AG04450 (cell line): ENCODE data around the gene GIPR. TPM values are rescaled to one million over a fixed set of nuclear protein-coding genes. Genes with fewer than 3 reads are reported as not detected.
"Not testable (repeated sequence)": the region's sequence is repeated elsewhere in the genome, so short reads cannot be mapped to it uniquely, and the experiment has no call there.

Source experiments
- CTCF ChIA-PET: fragments of 300-600, 350-600 bp; formaldehyde crosslinking; extraction: SDS; loops from one replicate; lab custom pipeline; 2022; ENCODE audit warnings: antibody characterized with exemption, inconsistent platforms; lab: Charles Lee
- POLR2A ChIA-PET: fragments of 350-600 bp; formaldehyde crosslinking; extraction: SDS; loops from one replicate; lab custom pipeline; 2021; ENCODE audit warnings: antibody characterized with exemption, inconsistent platforms; lab: Yijun Ruan, JAX
- DNase-seq: peaks from one replicate; pipeline ENCODE4 v3.0.0-alpha.2; 2011; ENCODE audit warnings: low read depth, low spot score
- H3K27ac ChIP-seq: one replicate; pipeline ENCODE4 v1.5.1; 2012; ENCODE audit warnings: low read depth, low read length, control low read depth
- H3K27me3 ChIP-seq: one replicate; pipeline ENCODE4 v1.6.0; 2012; ENCODE audit warnings: low read length; ENCODE audit not compliant: control insufficient read depth, insufficient read depth
- H3K4me3 ChIP-seq: 2 replicates; pipeline ENCODE4 v1.5.1; 2011; ENCODE audit warnings: mild to moderate bottlenecking, low read depth, low read length, control low read depth
- H3K9me3 ChIP-seq: 2 replicates; pipeline ENCODE4 v1.5.1; 2012; ENCODE audit warnings: low read length; ENCODE audit not compliant: control insufficient read depth, insufficient read depth
- polyA minus RNA-seq: library from RNA; depleted of rRNA, polyadenylated mRNA; stranded (reverse); fragments of >200 nt; gene quantifications from 2 replicates; pipeline ENCODE4 v1.2.3, GENCODE V29; 2011; rRNA and poly(A)+ RNA removed
- polyA plus RNA-seq: library from polyadenylated mRNA; depleted of rRNA; stranded (reverse); fragments of >200 nt; gene quantifications from 2 replicates; pipeline ENCODE4 v1.2.3, GENCODE V29; 2011; rRNA removed
- TF ChIP-seq, protein P1 (sequence below): IDR thresholded peaks from 2 replicates; pipeline ENCODE4 v1.5.1; 2011; ENCODE audit warnings: low read depth, low read length, control low read depth, inconsistent platforms

Gene GIPR, protein sequence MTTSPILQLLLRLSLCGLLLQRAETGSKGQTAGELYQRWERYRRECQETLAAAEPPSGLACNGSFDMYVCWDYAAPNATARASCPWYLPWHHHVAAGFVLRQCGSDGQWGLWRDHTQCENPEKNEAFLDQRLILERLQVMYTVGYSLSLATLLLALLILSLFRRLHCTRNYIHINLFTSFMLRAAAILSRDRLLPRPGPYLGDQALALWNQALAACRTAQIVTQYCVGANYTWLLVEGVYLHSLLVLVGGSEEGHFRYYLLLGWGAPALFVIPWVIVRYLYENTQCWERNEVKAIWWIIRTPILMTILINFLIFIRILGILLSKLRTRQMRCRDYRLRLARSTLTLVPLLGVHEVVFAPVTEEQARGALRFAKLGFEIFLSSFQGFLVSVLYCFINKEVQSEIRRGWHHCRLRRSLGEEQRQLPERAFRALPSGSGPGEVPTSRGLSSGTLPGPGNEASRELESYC
- 0.61 and 0.68 TPM in 2 replicates for polyA plus RNA-seq
- polyA minus RNA-seq, result 1.8 and 2.0 TPM in 2 replicates

DNA sequence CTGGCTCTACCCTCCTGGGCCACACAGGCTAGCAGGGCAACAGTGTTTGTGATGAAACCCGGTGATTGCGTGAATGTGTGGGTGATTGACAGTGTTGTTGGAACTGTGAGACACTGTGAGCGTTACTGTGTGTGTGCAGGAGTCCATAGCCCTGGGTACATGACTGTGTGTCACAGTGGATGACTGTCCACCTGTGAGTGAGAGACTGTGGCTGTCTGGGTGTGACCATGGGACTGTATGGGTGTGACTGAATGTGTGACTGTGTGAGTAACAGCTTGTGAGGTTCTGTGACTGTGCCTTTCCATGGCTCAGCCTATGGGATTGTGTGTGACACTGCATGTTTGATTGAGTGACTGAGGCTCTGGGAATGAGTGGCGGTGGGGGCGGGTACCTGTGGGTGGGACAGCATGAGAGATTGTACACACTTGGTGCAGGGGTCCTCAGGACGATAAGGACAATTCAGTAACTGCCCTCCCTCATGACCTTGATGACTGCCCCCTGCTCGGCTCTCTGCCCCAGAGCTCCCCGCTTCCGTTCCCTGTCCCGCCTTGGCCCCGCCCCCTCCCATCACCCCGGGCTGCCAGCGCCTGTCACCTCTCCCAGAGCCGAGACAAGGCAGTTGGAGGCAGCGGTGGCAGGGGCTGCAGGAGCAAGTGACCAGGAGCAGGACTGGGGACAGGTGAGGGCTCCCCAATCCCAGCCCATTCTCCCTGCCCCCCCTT lies at the start of gene GIPR:
TSS of gene GIPR (plus strand) at position 602 of the 722 bp plus-strand sequence. CDS start 1,300 bp downstream, outside the sequence.
- no peak within 1 kb of the TSS for H3K27ac ChIP-seq
- TF ChIP-seq, protein P1, sequence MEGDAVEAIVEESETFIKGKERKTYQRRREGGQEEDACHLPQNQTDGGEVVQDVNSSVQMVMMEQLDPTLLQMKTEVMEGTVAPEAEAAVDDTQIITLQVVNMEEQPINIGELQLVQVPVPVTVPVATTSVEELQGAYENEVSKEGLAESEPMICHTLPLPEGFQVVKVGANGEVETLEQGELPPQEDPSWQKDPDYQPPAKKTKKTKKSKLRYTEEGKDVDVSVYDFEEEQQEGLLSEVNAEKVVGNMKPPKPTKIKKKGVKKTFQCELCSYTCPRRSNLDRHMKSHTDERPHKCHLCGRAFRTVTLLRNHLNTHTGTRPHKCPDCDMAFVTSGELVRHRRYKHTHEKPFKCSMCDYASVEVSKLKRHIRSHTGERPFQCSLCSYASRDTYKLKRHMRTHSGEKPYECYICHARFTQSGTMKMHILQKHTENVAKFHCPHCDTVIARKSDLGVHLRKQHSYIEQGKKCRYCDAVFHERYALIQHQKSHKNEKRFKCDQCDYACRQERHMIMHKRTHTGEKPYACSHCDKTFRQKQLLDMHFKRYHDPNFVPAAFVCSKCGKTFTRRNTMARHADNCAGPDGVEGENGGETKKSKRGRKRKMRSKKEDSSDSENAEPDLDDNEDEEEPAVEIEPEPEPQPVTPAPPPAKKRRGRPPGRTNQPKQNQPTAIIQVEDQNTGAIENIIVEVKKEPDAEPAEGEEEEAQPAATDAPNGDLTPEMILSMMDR, result no peak
- H3K27me3 ChIP-seq, result peaks cover 5% of the 10 kb centered on the region
- no peak for DNase-seq
- peak within 1 kb of the TSS; percentile 60 for H3K4me3 ChIP-seq
- ChIA-PET CTCF (no interaction called here), POLR2A (no interaction called here)
- peaks cover 9% of the 10 kb centered on the region; the same call in 1 of the 2 replicates for H3K9me3 ChIP-seq

DNA sequence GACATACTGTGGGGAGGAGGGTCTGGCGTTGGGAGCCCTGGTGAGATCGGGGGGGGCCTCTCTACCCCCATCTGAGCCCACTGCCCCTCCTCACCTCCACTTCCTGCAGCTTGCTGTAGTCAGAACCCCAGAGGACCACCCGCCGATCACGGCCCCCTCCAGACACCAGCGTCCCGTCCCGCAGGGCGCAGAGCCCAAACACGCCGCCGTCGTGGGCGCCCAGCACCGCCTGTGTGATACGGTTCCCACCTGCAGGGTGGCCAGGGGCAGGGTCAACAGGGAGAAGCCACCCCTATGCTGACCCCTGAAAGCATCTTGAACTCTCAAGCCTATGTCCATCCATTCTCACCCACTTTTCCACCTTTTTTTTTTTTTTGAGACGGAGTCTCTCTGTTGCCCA lies 46.6 kb upstream of the GIPR start:
- TF ChIP-seq, protein P1, result no peak
- H3K27me3 ChIP-seq, result no peaks in the 10 kb centered on the region
- no peak for DNase-seq
- ChIA-PET POLR2A (interaction anchor here (0.7 kb wide), 1 partner anchor 11 kb away, joined by 3 read pairs; no protein-coding TSS in a partner anchor), CTCF (no interaction called here)
- H3K9me3 ChIP-seq, result peaks cover 4% of the 10 kb centered on the region; the same call in 1 of the 2 replicates
- H3K27ac ChIP-seq, result no peak overlapping the region
- H3K4me3 ChIP-seq, result no peak overlapping the region

DNA sequence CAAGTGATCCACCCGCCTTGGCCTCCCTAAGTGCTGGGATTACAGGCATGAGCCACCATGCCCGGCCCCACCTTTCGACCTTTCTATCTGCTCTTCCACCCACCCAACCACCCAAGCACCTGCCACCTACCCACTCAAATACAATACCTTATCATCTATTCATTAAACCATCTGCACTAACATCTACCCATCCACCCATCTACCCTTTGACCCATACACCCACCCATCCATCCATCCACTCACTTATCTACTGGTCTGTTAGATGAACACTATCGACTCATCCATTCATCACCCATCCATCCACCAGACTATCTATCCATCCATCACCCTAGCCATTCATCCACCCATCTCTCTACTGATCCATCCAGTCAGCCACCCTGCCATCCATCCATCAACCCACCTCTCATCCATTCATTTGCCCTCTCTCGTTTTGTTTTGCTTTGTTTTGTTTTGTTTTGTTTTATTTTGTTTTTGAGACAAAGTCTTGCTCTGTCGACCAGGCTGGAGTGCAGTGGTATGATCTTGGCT lies 46.0 kb upstream of the GIPR start:
- H3K4me3 ChIP-seq, result no peak overlapping the region
- ChIA-PET CTCF (no interaction called here), POLR2A (interaction anchor here (0.7 kb wide), 1 partner anchor 10 kb away, joined by 3 read pairs; no protein-coding TSS in a partner anchor)
- TF ChIP-seq, protein P1, result no peak
- no peaks in the 10 kb centered on the region; the same call in 1 of the 2 replicates for H3K9me3 ChIP-seq
- no peak for DNase-seq
- no peak overlapping the region for H3K27ac ChIP-seq
- no peaks in the 10 kb centered on the region for H3K27me3 ChIP-seq

DNA sequence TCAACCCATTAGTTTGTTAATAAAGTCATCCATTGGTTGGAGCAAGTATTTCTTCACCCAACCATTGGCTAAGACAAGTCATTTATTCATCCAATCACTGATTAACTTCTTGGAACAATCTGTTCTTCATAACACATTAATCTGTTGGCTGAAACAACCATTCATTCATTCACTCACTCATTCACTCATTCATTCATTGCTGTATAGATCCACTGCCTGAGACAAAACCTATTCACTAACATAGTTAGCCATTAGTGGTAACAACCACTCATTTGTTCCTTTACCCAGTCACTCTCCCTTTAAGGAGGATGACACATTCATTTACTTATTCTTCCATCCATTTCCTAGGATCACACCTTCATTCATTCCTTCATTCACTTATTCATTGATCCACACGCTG lies 44.0 kb upstream of the GIPR start:
- DNase-seq, result no peak

DNA sequence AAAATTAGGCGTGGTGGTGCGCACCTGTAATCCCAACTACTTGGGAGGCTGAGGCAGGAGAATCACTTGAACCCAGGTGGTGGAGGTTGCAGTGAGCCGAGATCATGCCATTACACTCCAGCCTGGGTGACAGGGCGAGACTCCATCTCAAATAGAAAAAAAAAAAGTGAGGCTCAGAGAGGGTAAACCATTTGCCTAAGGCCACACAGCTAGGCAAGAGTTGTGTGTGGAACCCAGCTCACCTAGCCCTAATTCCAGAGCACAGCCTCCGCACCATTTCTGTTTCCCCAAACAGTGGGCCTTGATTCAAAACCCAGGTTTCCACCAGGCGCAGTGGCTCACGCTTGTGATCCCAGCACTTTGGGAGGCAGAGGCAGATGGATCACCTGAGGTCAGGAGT lies 39.8 kb upstream of the GIPR start:
- POLR2A ChIA-PET, H3K4me3 ChIP-seq, DNase-seq, H3K27ac ChIP-seq, CTCF ChIA-PET, H3K27me3 ChIP-seq, H3K9me3 ChIP-seq: not testable (repeated sequence)

More for the DNA sequence above, 44.0 kb upstream of the GIPR start:
- TF ChIP-seq, protein P1, result no peak
- CTCF ChIA-PET, result no interaction called here
- Histone ChIP-seq H3K9me3 (no peaks in the 10 kb centered on the region; the same call in 1 of the 2 replicates), H3K27ac (no peak overlapping the region), H3K4me3 (no peak overlapping the region), H3K27me3 (no peaks in the 10 kb centered on the region)
- POLR2A ChIA-PET, result no interaction called here
